Activated effector memory CD4-positive, alpha-beta T cell treated with anti-CD3 and anti-CD28 coated beads, Interleukin-2, amount 50 U/mL, for 16 hours (primary cell): ENCODE data around the gene C2orf74.
"Not testable (repeated sequence)": the region's sequence is repeated elsewhere in the genome, so short reads cannot be mapped to it uniquely, and the experiment has no call there.

ENCODE experiments used
- DNase-seq: peaks from one replicate; pipeline ENCODE4 v3.0.0-alpha.2; 2020

C2orf74 gene

GRCh38 chr2:61161888-61162287, at the start of gene C2orf74:
TSS of gene C2orf74 (plus strand) at chr2:61162188. CDS start at chr2:61162515, 327 bp downstream.
- no peak for DNase-seq

GRCh38 chr2:61114147-61114546, 47.8 kb upstream of the C2orf74 start:
- DNase-seq = no peak

GRCh38 chr2:61116302-61116701, 45.7 kb upstream of the C2orf74 start:
- DNase-seq = no peak

- DNase-seq = no peak
Measured at GRCh38 chr2:61117534-61117933, 44.5 kb upstream of the C2orf74 start.

GRCh38 chr2:61125123-61125710, 36.8 kb upstream of the C2orf74 start:
- no peak for DNase-seq

- no peak for DNase-seq
Measured at GRCh38 chr2:61125798-61126197, 36.2 kb upstream of the C2orf74 start.

GRCh38 chr2:61128122-61128521, 33.9 kb upstream of the C2orf74 start:
- DNase-seq = not testable (repeated sequence)

- no peak for DNase-seq
Measured at GRCh38 chr2:61134141-61134540, 27.8 kb upstream of the C2orf74 start.

GRCh38 chr2:61135510-61135909, 26.5 kb upstream of the C2orf74 start:
- no peak for DNase-seq

- no peak for DNase-seq
Measured at GRCh38 chr2:61138859-61139258, 23.1 kb upstream of the C2orf74 start.

GRCh38 chr2:61141151-61141550, 20.8 kb upstream of the C2orf74 start:
- DNase-seq = no peak

- peak; percentile 96 for DNase-seq
Measured at GRCh38 chr2:61144697-61145268, 17.2 kb upstream of the C2orf74 start.

- DNase-seq = no peak
Measured at GRCh38 chr2:61145990-61146389, 16.0 kb upstream of the C2orf74 start.

- not testable (repeated sequence) for DNase-seq
Measured at GRCh38 chr2:61148091-61148490, 13.9 kb upstream of the C2orf74 start.

GRCh38 chr2:61149074-61149473, 12.9 kb upstream of the C2orf74 start:
- no peak for DNase-seq

GRCh38 chr2:61151436-61151835, 10.6 kb upstream of the C2orf74 start:
- no peak for DNase-seq

- no peak for DNase-seq
Measured at GRCh38 chr2:61157371-61158003, 4.5 kb upstream of the C2orf74 start.

GRCh38 chr2:61158356-61158955, 3.5 kb upstream of the C2orf74 start:
- no peak for DNase-seq

GRCh38 chr2:61162721-61163120, 733 bp downstream of the C2orf74 start:
- DNase-seq = no peak

GRCh38 chr2:61165082-61165481, 3.1 kb downstream of the C2orf74 start:
- DNase-seq = not testable (repeated sequence)

- no peak for DNase-seq
Measured at GRCh38 chr2:61165946-61166345, 4.0 kb downstream of the C2orf74 start.

GRCh38 chr2:61167579-61167978, 5.6 kb downstream of the C2orf74 start:
- DNase-seq = no peak

GRCh38 chr2:61172671-61173070, 10.7 kb downstream of the C2orf74 start:
- no peak for DNase-seq

- no peak for DNase-seq
Measured at GRCh38 chr2:61173116-61173515, 11.1 kb downstream of the C2orf74 start.
